HL-60/S4 treated with phorbol 12-myristate 13-acetate at 8.2 ng/mL for 4 days and 3 days (cell line): ENCODE results near the gene ZEB2.

Source experiments
- in situ Hi-C: fragments of 300-500 bp; cut with MboI; formaldehyde crosslinking; loops from 2 replicates; pipeline ENCODE4 v1.15.0; 2022; ENCODE audit warnings: low sequenced_read_pairs

ZEB2 gene

DNA sequence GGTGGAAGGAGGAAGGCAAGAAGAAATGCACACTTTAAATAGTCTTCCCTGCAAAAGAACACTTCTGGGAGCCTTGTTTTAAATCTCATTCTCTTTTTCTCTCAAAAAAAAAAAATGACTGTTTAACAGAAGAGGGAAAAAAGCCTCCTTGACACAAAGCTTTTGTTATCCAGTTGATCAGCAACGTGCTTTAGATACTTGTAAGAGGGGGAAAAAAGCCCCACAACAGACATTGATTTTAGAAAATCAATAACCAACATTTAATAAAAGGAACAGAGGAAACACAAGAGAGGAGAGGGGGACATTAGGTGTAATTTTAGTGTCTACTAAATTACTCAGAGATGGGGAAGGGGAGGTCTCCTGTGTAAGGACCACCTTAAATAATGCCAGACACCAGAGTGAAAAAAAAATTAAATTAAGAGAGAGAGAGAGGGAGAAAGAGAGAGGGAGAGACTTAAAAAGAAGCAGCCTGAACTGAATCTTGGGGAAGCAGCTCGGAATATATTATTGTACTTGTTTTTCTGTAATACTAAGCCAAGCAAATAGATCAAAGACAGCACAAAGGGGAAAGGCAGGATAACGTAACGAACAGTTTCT lies 4.7 kb downstream of the ZEB2 start:
- in situ Hi-C loops: loop anchor here (25.0 kb wide), 1 partner anchor 172 kb away; no protein-coding TSS in a partner anchor

- in situ Hi-C loops: loop anchor here (25.0 kb wide), 1 partner anchor 173 kb away; no protein-coding TSS in a partner anchor
Measured at GRCh38 chr2:144514616-144515091, 5.3 kb downstream of the ZEB2 start.

GRCh38 chr2:144513388-144514101 lies 6.4 kb downstream of the ZEB2 start:
- in situ Hi-C loops: loop anchor here (25.0 kb wide), 1 partner anchor 174 kb away; no protein-coding TSS in a partner anchor

- in situ Hi-C loops: loop anchor here (25.0 kb wide), 1 partner anchor 174 kb away; no protein-coding TSS in a partner anchor
Measured at GRCh38 chr2:144512891-144513351, 7.0 kb downstream of the ZEB2 start.

DNA sequence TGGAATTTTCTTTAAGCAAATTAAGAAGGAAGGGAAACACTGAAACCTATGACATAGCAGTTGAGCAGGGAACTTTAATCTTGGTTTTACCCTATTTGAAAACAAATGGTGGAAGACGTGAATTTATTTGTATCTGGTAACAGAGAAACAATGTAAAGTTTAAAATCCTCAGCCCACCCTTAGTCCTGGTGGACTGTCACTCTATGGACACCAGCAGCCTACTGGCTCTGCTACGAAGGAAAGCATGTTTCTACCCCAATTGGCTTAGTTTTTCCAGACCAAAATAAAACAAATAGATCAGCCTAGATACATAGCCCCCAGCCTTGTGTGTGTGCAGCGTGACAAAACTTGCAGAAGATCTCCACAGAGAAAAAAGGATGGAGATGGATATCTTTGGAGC lies 7.4 kb downstream of the ZEB2 start:
- in situ Hi-C loops: loop anchor here (25.0 kb wide), 1 partner anchor 175 kb away; no protein-coding TSS in a partner anchor

- in situ Hi-C loops: loop anchor here (25.0 kb wide), 1 partner anchor 175 kb away; no protein-coding TSS in a partner anchor
Measured at GRCh38 chr2:144511937-144512336, 8.0 kb downstream of the ZEB2 start.

- in situ Hi-C loops: loop anchor here (25.0 kb wide), 1 partner anchor 176 kb away; no protein-coding TSS in a partner anchor
Measured at GRCh38 chr2:144511226-144511810, 8.6 kb downstream of the ZEB2 start.

- in situ Hi-C loops: loop anchor here (25.0 kb wide), 1 partner anchor 177 kb away; no protein-coding TSS in a partner anchor
Measured at GRCh38 chr2:144510294-144510991, 9.5 kb downstream of the ZEB2 start.

- in situ Hi-C loops: loop anchor here (25.0 kb wide), 1 partner anchor 177 kb away; no protein-coding TSS in a partner anchor
Measured at GRCh38 chr2:144509879-144510221, 10.1 kb downstream of the ZEB2 start.

DNA sequence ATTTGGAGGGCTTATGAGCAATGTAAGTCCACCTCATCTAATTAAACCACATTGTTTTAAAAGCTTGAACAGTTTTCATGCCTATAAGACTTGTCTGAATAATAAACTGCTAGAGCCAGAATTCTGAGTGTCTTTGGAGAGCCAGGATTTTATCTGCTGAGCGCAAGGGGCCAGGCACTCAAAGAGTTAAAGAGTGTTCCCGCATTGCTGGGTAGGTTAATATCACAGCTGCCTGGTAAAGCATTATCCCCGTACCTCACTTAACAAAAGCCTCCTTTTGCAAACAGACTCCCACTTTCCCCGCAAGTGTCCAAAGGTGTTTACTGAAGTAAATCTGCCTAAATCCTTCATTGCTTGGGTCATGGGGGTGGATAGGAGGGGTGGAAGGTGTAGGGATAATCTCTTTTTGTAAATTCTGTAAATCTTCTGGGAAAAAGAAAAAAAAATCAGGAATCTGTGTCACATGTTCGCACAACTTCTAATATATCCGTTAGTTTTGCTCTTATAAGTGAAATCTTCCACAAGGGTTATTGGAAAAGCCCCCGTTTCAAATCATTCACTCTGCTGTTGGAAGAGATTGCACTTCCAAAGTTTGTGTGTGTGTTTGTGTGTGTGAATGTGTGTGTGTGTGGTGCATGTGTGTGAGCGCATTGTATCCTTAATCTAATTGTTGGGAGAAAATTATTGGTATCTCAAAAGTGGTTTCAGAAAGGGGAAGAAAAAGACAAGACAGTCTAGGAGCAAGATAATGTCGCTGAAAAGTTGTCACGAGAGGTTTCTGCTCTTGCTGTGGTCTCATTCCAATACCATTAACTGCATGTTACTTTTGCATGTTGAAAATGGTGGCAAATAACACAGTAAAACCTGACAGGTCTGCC lies 10.7 kb downstream of the ZEB2 start:
- in situ Hi-C loops: loop anchor here (25.0 kb wide), 1 partner anchor 178 kb away; no protein-coding TSS in a partner anchor

GRCh38 chr2:144508172-144508851 lies 11.6 kb downstream of the ZEB2 start:
- in situ Hi-C loops: loop anchor here (25.0 kb wide), 1 partner anchor 179 kb away; no protein-coding TSS in a partner anchor

- in situ Hi-C loops: loop anchor here (25.0 kb wide), 1 partner anchor 180 kb away; no protein-coding TSS in a partner anchor
Measured at GRCh38 chr2:144507441-144508171, 12.3 kb downstream of the ZEB2 start.

- in situ Hi-C loops: loop anchor here (25.0 kb wide), 1 partner anchor 182 kb away; no protein-coding TSS in a partner anchor
Measured at GRCh38 chr2:144505245-144505831, 14.6 kb downstream of the ZEB2 start.

- in situ Hi-C loops: loop anchor here (25.0 kb wide), 1 partner anchor 183 kb away; no protein-coding TSS in a partner anchor
Measured at GRCh38 chr2:144504218-144504641, 15.7 kb downstream of the ZEB2 start.

DNA sequence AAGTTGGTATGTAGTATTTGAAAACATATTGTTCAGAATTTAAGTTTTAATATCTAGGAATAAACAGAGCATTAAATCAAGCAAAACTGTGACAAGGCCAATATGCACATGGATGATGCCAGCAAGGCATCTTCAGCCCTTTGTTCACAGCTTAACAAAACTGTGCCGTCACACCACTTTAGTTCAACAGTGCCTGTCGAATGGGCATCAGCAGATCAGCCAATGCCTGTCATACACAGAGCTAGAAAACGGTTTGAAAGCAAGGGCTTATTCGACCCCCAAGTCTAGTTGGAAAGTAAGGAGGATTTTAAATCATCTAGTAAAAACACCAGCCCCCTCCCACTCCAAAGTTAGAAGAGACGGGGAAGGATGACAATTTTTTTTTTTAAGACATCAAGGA lies 16.7 kb downstream of the ZEB2 start:
- in situ Hi-C loops: loop anchor here (25.0 kb wide), 1 partner anchor 184 kb away; no protein-coding TSS in a partner anchor

GRCh38 chr2:144502369-144502768 lies 17.6 kb downstream of the ZEB2 start:
- in situ Hi-C loops: loop anchor here (25.0 kb wide), 1 partner anchor 185 kb away; no protein-coding TSS in a partner anchor

DNA sequence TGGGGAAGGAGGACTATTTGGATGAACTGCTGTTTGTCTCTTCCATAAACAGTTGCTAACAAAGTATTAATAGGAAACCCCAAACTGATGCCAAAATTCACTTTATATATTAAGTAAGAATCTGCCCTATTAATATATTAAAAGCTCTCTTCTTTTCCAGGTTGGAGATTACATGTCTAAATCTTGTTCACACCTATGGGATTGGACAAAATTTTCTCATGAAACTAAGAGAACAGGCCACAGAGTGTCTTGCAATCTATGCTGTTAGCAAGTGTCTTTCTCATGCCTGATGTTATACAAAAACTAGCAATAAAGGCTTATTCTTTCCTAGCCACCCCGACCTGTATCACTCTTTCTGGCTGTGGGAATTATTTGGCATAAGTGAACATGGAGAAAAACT lies 18.3 kb downstream of the ZEB2 start:
- in situ Hi-C loops: loop anchor here (25.0 kb wide), 1 partner anchor 186 kb away; no protein-coding TSS in a partner anchor
